K562 (cell line): ENCODE measurements around the gene SLX4IP. TPM values are rescaled to one million over a fixed set of nuclear protein-coding genes. Genes with fewer than 3 reads are reported as not detected.

ENCODE experiments used
- FOXP1 ChIP-seq: sonication (generic); formaldehyde crosslinking; IDR thresholded peaks from 2 replicates; pipeline ENCODE4 v1.8.0; 2022; ENCODE audit warnings: mild to moderate bottlenecking, missing genetic modification reagents
- ILF3 ChIP-seq: fragments of 450-650 bp; IDR thresholded peaks from 2 replicates; pipeline ENCODE4 v1.6.1; 2018; ENCODE audit warnings: antibody characterized with exemption, mild to moderate bottlenecking, moderate library complexity, borderline replicate concordance
- KDM1A ChIP-seq, 2 experiments: fragments of 450-650 bp; IDR thresholded peaks; 2 replicates each; pipeline ENCODE4 v1.6.1; 2016; ENCODE audit warnings: mild to moderate bottlenecking in 2 of 2
- NUFIP1 ChIP-seq: fragments of 450-650 bp; IDR thresholded peaks from 2 replicates; pipeline ENCODE4 v1.6.1; 2018; ENCODE audit not compliant: partially characterized antibody
- SMC3 ChIP-seq: conservative IDR thresholded peaks from 2 replicates; pipeline ENCODE4 v1.6.1; 2011; ENCODE audit warnings: low read depth, low read length, improper control_type of control experiment; ENCODE audit not compliant: insufficient read depth
- ZFP1 ChIP-seq: fragments of 450-650 bp; formaldehyde crosslinking; IDR thresholded peaks from 2 replicates; pipeline ENCODE4 v1.4.0; 2020; ENCODE audit warnings: mild to moderate bottlenecking, mixed read lengths
- polyA plus RNA-seq, 8 experiments: library from polyadenylated mRNA; depleted of rRNA in 4 of 8; stranded (reverse) in 5 of 8; unstranded in 3 of 8; fragments of >200 nt; fragmentation: Nextera tagmentation in 2 of 8; fragmentation: Illumina TruSeq in 1 of 8; extraction: Ambion mirVana in 2 of 8; extraction: Trizol in 1 of 8; gene quantifications; 2 replicates each; pipeline versions ENCODE4 v1.2.1 to v1.2.3, GENCODE V29; 2011 to 2014; ENCODE audit warnings: inconsistent platforms in 1 of 8, missing spikeins in 1 of 8
- total RNA-seq, 7 experiments: library from RNA; depleted of rRNA in 6 of 7; stranded (reverse); fragments of >200 nt in 6 of 7; fragmentation: Illumina TruSeq in 2 of 7; extraction: Trizol in 2 of 7; gene quantifications; 2 replicates each; pipeline versions ENCODE4 v1.2.1 to v1.2.3, GENCODE V29; 2011 to 2021; ENCODE audit warnings: low replicate concordance in 1 of 7
- TF ChIP-seq, protein P1 (sequence below): fragments of 450-650 bp; formaldehyde crosslinking; IDR thresholded peaks from 2 replicates; pipeline ENCODE4 v1.4.0; 2020; ENCODE audit warnings: mild to moderate bottlenecking, mixed read lengths
- TF ChIP-seq, protein P2 (sequence below): fragments of 250-450 bp; sonication (Bioruptor Pico); IDR thresholded peaks from 2 replicates; pipeline ENCODE4 v1.4.0; 2020; ENCODE audit warnings: mild to moderate bottlenecking
- TF ChIP-seq, protein P3 (sequence below), 2 experiments: IDR thresholded peaks; 2 replicates each; pipeline ENCODE4 v1.6.1; 2012; ENCODE audit warnings: improper control_type of control experiment in 2 of 2, low read depth in 2 of 2, low read length in 2 of 2, borderline replicate concordance in 1 of 2

Gene SLX4IP
- total and polyA plus RNA-seq, 9 of the 15 experiments (the other 6 are each of a cell fraction or from before 2014, with no cell fraction given) = 1.5 to 5.9 (median 3.5) TPM

DNA sequence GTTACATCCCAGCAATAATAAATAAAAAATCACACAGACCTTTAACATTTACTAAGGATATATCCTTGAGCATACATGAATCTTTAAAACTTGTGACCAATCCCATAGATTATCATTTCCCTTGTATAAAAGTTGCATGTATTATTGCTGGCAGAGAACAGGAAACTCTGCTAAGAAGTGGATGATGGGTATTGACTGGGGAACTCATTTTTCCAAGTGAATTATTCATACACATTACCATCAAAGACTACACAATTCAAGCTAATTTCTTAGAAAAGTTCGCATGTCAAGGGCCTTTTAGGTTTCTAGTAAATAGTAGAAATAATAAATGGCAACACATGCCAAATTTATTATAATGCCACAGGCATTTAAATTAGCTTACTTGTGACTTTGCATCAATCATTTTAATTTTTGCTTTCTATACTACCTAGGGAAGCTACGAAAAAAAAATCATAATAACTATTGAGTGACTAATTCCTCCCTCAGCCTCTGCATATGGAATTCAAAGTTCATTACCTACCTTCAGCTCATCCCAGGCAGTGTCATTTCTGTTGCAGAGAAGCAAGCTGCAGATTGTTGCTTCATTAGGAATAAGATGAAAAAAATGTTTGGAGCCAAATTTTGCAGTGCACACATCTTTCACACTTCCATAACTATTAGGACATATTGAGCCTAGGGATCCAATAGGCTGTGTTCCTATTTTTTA, 26.8 kb upstream of the SLX4IP start (continued):
- TF ChIP-seq, protein P1, sequence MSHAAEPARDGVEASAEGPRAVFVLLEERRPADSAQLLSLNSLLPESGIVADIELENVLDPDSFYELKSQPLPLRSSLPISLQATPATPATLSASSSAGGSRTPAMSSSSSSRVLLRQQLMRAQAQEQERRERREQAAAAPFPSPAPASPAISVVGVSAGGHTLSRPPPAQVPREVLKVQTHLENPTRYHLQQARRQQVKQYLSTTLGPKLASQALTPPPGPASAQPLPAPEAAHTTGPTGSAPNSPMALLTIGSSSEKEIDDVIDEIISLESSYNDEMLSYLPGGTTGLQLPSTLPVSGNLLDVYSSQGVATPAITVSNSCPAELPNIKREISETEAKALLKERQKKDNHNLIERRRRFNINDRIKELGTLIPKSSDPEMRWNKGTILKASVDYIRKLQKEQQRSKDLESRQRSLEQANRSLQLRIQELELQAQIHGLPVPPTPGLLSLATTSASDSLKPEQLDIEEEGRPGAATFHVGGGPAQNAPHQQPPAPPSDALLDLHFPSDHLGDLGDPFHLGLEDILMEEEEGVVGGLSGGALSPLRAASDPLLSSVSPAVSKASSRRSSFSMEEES (CRISPR knock-in tag) = no peak
- TF ChIP-seq ILF3 = no peak
- no peak for TF ChIP-seq ZFP1 (CRISPR knock-in tag)
- TF ChIP-seq, protein P2, sequence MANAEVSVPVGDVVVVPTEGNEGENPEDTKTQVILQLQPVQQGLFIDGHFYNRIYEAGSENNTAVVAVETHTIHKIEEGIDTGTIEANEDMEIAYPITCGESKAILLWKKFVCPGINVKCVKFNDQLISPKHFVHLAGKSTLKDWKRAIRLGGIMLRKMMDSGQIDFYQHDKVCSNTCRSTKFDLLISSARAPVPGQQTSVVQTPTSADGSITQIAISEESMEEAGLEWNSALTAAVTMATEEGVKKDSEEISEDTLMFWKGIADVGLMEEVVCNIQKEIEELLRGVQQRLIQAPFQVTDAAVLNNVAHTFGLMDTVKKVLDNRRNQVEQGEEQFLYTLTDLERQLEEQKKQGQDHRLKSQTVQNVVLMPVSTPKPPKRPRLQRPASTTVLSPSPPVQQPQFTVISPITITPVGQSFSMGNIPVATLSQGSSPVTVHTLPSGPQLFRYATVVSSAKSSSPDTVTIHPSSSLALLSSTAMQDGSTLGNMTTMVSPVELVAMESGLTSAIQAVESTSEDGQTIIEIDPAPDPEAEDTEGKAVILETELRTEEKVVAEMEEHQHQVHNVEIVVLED (CRISPR knock-in tag) = no peak
- no peak for TF ChIP-seq KDM1A (IDR thresholded peaks at IDR 0.05)
- no peak for TF ChIP-seq FOXP1 (CRISPR knock-in tag)
- no peak for TF ChIP-seq NUFIP1
- TF ChIP-seq, protein P3, sequence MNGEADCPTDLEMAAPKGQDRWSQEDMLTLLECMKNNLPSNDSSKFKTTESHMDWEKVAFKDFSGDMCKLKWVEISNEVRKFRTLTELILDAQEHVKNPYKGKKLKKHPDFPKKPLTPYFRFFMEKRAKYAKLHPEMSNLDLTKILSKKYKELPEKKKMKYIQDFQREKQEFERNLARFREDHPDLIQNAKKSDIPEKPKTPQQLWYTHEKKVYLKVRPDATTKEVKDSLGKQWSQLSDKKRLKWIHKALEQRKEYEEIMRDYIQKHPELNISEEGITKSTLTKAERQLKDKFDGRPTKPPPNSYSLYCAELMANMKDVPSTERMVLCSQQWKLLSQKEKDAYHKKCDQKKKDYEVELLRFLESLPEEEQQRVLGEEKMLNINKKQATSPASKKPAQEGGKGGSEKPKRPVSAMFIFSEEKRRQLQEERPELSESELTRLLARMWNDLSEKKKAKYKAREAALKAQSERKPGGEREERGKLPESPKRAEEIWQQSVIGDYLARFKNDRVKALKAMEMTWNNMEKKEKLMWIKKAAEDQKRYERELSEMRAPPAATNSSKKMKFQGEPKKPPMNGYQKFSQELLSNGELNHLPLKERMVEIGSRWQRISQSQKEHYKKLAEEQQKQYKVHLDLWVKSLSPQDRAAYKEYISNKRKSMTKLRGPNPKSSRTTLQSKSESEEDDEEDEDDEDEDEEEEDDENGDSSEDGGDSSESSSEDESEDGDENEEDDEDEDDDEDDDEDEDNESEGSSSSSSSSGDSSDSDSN (IDR thresholded peaks at IDR 0.05; ENCODE audit: borderline replicate concordance in 1 of 2, low read depth in 2 of 2, low read length in 2 of 2) = no peak
- no peak for TF ChIP-seq SMC3
